Measurements from ENCODE around the gene TTC39B.

- TF ChIP-seq CTCF (IDR thresholded peaks at IDR 0.05) (no peak), ZFX (IDR thresholded peaks at IDR 0.05; ENCODE audit: borderline replicate concordance) (no peak)
These were observed 13.9 kb downstream of the TTC39B start for GRCh38 chr9:15293084-15293483.
